Measurements from ENCODE around the gene PNLIPRP1.

Gene PNLIPRP1

DNA sequence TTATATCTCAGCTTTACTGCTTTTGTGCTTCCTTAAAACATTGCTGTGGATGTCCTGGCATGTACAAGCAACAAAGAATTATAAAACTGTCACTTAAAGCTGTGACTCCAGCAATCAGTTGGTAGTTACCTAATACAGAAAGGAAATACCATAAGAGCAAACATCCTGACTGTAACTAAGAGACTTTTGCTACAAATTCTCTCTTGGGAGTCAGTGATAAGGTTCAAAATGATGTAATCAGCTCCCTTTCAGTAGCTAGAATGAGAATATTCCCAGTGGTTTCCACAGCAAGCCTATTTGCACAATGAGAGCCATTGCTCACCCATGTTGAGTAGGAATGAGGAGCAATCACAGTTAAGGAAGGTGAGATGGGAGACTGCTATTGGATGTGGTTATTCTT lies 7.6 kb downstream of the PNLIPRP1 start:
- no peak for DNase-seq (ENCODE audit: low read depth in 2 of 3, low spot score in 2 of 3)

- no peak for DNase-seq (ENCODE audit: low read depth in 2 of 3, low spot score in 2 of 3)
These were observed 9.2 kb downstream of the PNLIPRP1 start for GRCh38 chr10:116599991-116600390.

- DNase-seq (ENCODE audit: low read depth in 2 of 3, low spot score in 2 of 3) = no peak
These were observed 12.1 kb downstream of the PNLIPRP1 start for GRCh38 chr10:116602648-116603400.

- no peak for DNase-seq (ENCODE audit: low read depth in 2 of 3, low spot score in 2 of 3)
These were observed 15.3 kb downstream of the PNLIPRP1 start for GRCh38 chr10:116606061-116606483.

DNA sequence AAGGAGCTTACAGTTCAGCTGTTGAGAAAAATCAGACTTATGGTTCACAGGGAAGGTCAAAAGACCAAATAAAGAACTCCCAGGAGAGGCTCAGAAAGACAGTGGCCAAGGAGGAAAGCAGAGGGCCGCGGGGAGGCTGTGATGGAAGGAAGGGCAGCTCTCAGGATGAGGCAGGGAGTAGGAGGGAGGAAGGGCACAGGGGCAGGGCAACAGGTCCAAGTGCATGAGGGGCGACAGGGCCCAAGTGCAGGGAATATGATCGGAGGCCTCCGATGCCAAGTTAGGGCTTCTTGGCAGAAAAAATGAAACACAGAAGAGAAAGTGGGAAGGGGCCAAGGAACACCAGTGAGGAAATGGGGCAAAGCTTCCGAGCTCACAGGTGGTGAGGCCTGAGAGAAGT lies 16.6 kb downstream of the PNLIPRP1 start:
- no peak for DNase-seq (ENCODE audit: low read depth in 2 of 3, low spot score in 2 of 3)

- no peak for DNase-seq (ENCODE audit: low read depth in 2 of 3, low spot score in 2 of 3)
These were observed 18.2 kb downstream of the PNLIPRP1 start for GRCh38 chr10:116608686-116609594.

- no peak for DNase-seq (ENCODE audit: low read depth in 2 of 3, low spot score in 2 of 3)
These were observed 19.8 kb downstream of the PNLIPRP1 start for GRCh38 chr10:116610443-116611152.

DNA sequence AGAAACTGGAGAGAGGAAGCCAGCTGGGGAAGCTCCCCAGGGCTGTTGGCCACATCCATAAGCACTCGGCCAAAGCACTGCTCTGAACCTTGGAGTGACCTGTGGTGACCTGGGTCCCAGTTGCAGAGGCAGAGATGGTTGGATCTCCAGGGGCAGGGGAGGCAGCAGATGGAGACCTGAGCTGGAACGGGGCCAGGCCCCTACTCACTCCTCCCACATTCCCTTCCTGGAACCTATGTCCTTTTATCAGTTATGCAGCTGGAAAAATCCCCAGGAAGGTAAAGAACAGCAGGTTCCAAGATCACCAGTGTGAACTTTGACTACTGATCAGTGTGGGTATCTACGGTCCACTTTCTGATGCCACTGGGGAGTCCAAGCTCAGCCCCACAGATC lies 20.4 kb downstream of the PNLIPRP1 start:
- no peak for DNase-seq (ENCODE audit: low read depth in 2 of 3, low spot score in 2 of 3)

GRCh38 chr10:116612107-116612769 lies 21.5 kb downstream of the PNLIPRP1 start:
- DNase-seq (ENCODE audit: low read depth in 2 of 3, low spot score in 2 of 3) = no peak

DNA sequence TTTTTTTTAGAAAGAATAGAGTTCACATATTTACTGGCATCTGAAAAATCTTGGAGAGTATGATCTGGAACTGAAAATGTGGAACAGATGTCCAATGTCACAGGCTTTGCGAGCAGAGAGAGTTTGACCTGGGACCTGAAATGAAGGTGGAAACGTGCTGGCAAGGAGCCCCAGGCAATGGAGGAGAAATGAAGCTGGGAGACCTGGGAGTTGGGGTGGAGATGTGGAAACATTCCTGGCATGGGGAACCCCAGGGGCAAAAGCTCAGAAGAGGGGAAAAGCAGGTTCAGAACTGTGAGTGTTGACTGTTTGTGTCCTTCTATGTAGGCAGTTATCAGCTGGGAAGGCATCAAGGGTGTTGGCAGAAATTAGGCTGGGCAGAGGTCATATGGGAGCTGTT lies 22.7 kb downstream of the PNLIPRP1 start:
- DNase-seq (ENCODE audit: low read depth in 2 of 3, low spot score in 2 of 3) = no peak

- DNase-seq (ENCODE audit: low read depth in 2 of 3, low spot score in 2 of 3) = no peak
These were observed 24.0 kb downstream of the PNLIPRP1 start for GRCh38 chr10:116614796-116615195.

- DNase-seq (ENCODE audit: low read depth in 2 of 3, low spot score in 2 of 3) = no peak
These were observed 24.5 kb downstream of the PNLIPRP1 start for GRCh38 chr10:116615199-116615776.

GRCh38 chr10:116620423-116621400 lies 30.0 kb downstream of the PNLIPRP1 start, which contains the start of gene PNLIPRP2:
PNLIPRP2 (plus strand) TSS chr10:116620953.
- no peak for DNase-seq (ENCODE audit: low read depth in 2 of 3, low spot score in 2 of 3)

GRCh38 chr10:116621476-116621875 lies 30.7 kb downstream of the PNLIPRP1 start:
- DNase-seq (ENCODE audit: low read depth in 2 of 3, low spot score in 2 of 3) = no peak

DNA sequence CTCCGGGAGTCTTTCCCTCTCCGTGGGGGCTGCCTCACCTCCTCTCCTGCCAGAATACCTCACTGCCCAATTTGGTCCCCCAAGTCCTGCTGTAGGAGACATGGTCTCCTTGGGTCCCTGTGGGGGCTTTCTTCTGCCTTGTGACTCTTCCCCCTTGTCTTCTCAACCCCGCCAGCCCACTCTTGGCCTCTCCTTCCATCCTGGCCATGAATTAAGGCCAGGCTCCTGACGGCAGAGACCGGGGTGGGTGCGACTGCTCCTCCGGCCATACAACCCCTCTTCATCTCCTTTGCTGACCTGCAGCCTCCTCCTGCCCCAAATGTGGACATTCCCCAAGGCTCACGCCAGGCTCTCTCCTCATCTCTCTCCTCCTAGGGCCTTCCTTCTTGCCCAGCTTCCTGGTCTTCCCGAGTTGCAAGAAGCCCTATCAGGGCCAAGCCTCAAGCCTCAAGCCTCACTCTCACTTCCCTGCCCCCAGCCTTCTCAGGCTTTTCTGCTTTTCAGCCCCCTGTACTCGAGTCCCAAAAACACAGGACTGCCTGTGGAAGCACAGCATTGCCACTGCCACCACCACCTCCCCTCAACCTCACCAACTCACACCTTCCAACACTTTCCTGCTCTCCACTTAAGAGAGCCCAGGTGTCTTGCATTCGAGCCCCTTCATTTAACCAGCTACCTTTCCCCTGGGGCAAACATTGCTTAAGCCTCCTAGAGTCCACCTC lies 31.3 kb downstream of the PNLIPRP1 start:
- no peak for DNase-seq (ENCODE audit: low read depth in 2 of 3, low spot score in 2 of 3)

- DNase-seq (ENCODE audit: low read depth in 2 of 3, low spot score in 2 of 3) = no peak
These were observed 35.1 kb downstream of the PNLIPRP1 start for GRCh38 chr10:116625845-116626244.

GRCh38 chr10:116626815-116627214 lies 36.1 kb downstream of the PNLIPRP1 start:
- no peak for DNase-seq (ENCODE audit: low read depth in 2 of 3, low spot score in 2 of 3)

DNA sequence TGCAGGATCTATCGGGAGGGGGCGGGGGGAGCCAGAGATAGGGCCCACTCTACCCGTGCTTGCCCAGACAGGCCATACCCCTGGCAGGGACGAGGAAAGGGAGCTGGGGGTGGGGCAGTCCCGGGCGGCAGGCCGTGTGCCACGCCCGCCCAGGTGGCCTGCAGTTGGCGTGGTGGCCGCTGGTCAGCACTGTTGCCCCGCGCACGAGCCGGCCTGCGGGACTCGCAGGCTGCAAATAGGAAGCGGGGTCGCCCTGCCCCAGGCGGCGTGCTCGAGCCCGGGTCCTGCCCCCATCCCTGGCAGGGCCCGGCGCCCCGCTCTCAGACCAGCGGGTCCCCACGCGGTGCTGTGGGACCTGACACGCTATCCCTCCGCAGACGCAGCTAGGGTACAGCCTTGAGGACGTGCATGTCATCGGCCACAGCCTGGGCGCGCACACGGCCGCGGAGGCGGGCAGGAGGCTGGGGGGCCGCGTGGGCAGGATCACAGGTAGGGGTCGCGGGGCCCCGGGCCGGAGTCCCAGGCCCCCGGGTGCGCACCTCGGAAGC lies 36.7 kb downstream of the PNLIPRP1 start:
- DNase-seq (ENCODE audit: low read depth in 2 of 3, low spot score in 2 of 3) = no peak
